ENCODE results near the gene FADS3. TPM values are rescaled to one million over a fixed set of nuclear protein-coding genes. Genes with fewer than 3 reads are reported as not detected.

The FADS3 gene
- total and polyA plus RNA-seq, 9 of the 15 experiments (the other 6 are each of a cell fraction or from before 2014, with no cell fraction given), result 0.97 to 148 (median 92.7) TPM

DNA sequence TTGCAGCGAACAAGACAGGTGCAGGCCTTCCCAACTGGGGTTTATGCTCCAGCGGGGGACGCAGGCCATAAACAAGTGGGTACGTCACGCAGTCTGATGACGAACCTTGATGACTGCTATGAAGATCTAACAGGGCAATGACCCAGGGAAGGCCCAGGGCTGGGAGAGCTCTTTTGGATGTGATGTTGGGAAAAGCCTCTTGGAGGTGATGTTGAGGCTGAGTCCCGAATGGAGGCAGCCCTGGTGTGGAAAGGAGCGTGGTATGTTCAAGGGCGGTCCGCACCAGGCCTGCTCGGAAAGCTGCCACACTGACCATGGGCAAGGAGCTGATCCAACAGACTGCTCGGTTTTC is 57.4 kb downstream of the FADS3 start (continued):
- TF ChIP-seq NR4A1 (CRISPR knock-in tag; IDR thresholded peaks at IDR 0.05) (0 out of 2 replicates have a peak, but pooled peaks have one; percentile 20), NR4A1 (tag; IDR thresholded peaks at IDR 0.05) (no peak), HMG20B (CRISPR knock-in tag; IDR thresholded peaks at IDR 0.05) (no peak), ASH1L (IDR thresholded peaks at IDR 0.05; ENCODE audit: borderline replicate concordance, low read depth, partially characterized antibody) (no peak), ZNF584 (CRISPR knock-in tag; IDR thresholded peaks at IDR 0.05; ENCODE audit: low read depth) (peak; percentile 38; the same call in 1 of the 2 replicates), HDGF (IDR thresholded peaks at IDR 0.05) (no peak), CHD1 (IDR thresholded peaks at IDR 0.05; ENCODE audit: low read length) (no peak), MXI1 (IDR thresholded peaks at IDR 0.05; ENCODE audit: low read depth, low read length) (no peak), MTA2 (IDR thresholded peaks at IDR 0.05; ENCODE audit: low read depth) (no peak)
- TF ChIP-seq, protein P1, sequence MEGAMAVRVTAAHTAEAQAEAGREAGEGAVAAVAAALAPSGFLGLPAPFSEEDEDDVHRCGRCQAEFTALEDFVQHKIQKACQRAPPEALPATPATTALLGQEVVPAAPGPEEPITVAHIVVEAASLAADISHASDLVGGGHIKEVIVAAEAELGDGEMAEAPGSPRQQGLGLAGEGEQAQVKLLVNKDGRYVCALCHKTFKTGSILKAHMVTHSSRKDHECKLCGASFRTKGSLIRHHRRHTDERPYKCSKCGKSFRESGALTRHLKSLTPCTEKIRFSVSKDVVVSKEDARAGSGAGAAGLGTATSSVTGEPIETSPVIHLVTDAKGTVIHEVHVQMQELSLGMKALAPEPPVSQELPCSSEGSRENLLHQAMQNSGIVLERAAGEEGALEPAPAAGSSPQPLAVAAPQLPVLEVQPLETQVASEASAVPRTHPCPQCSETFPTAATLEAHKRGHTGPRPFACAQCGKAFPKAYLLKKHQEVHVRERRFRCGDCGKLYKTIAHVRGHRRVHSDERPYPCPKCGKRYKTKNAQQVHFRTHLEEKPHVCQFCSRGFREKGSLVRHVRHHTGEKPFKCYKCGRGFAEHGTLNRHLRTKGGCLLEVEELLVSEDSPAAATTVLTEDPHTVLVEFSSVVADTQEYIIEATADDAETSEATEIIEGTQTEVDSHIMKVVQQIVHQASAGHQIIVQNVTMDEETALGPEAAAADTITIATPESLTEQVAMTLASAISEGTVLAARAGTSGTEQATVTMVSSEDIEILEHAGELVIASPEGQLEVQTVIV (CRISPR knock-in tag; IDR thresholded peaks at IDR 0.05; ENCODE audit: borderline replicate concordance), result no peak
- TF ChIP-seq, protein P2, sequence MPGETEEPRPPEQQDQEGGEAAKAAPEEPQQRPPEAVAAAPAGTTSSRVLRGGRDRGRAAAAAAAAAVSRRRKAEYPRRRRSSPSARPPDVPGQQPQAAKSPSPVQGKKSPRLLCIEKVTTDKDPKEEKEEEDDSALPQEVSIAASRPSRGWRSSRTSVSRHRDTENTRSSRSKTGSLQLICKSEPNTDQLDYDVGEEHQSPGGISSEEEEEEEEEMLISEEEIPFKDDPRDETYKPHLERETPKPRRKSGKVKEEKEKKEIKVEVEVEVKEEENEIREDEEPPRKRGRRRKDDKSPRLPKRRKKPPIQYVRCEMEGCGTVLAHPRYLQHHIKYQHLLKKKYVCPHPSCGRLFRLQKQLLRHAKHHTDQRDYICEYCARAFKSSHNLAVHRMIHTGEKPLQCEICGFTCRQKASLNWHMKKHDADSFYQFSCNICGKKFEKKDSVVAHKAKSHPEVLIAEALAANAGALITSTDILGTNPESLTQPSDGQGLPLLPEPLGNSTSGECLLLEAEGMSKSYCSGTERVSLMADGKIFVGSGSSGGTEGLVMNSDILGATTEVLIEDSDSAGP (CRISPR knock-in tag; IDR thresholded peaks at IDR 0.05), result 0 out of 2 replicates have a peak, but pooled peaks have one; percentile 29
- TF ChIP-seq, protein P3, sequence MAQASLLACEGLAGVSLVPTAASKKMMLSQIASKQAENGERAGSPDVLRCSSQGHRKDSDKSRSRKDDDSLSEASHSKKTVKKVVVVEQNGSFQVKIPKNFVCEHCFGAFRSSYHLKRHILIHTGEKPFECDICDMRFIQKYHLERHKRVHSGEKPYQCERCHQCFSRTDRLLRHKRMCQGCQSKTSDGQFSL (CRISPR knock-in tag; IDR thresholded peaks at IDR 0.05), result no peak
- TF ChIP-seq, protein P3 (tag; IDR thresholded peaks at IDR 0.05), result no peak

Data from K562 (cell line).